ENCODE results near the gene ATXN3. TPM values are rescaled to one million over a fixed set of nuclear protein-coding genes. Genes with fewer than 3 reads are reported as not detected.

ATXN3 gene
- total RNA-seq, 1 donor from 2014 or later: 24.2 TPM

GRCh38 chr14:92122761-92123160 is 16.4 kb upstream of the ATXN3 start:
- H2AFZ ChIP-seq (ENCODE audit: low read depth, low read length): no peak overlapping the region

GRCh38 chr14:92122351-92122677 is 15.9 kb upstream of the ATXN3 start:
- Histone ChIP-seq H3K4me1 (ENCODE audit: insufficient read depth, low read length) (peaks cover 6% of the 10 kb centered on the region), H3K27me3 (ENCODE audit: insufficient read depth, low read length) (no peaks in the 10 kb centered on the region), H3K27ac (ENCODE audit: low read depth, low read length) (peak overlapping the region; percentile 94), H3K9me3 (ENCODE audit: insufficient read depth, low read depth, low read length) (no peaks in the 10 kb centered on the region), H4K20me1 (ENCODE audit: insufficient read depth, low read length) (no peaks in the 10 kb centered on the region), H3K36me3 (ENCODE audit: insufficient read depth, low read length) (peaks cover 3% of the 10 kb centered on the region), H2AFZ (ENCODE audit: low read depth, low read length) (peak overlapping the region; percentile 94), H3K9ac (ENCODE audit: low read length) (peak overlapping the region; percentile 97), H3K79me2 (ENCODE audit: insufficient read depth, low read length) (peaks cover 46% of the 10 kb centered on the region), H3K4me2 (ENCODE audit: low read length) (peak overlapping the region; percentile 95), H3K4me3 (ENCODE audit: insufficient read depth, low read depth, low read length) (peak overlapping the region; percentile 94)
- Mint-ChIP-seq H3K36me3 (ENCODE audit: low read depth, unreplicated experiment) (peaks cover 3% of the 10 kb centered on the region), H3K4me1 (ENCODE audit: low read depth, unreplicated experiment) (peaks cover 18% of the 10 kb centered on the region), H3K27me3 (ENCODE audit: low read depth, unreplicated experiment) (no peaks in the 10 kb centered on the region), H3K27ac (ENCODE audit: unreplicated experiment) (peak overlapping the region; percentile 100), H3K4me3 (ENCODE audit: unreplicated experiment) (peak overlapping the region; percentile 96), H3K9me3 (ENCODE audit: unreplicated experiment) (no peaks in the 10 kb centered on the region)
- peak; percentile 31 for DNase-seq (ENCODE audit: low read depth)
- no peak for TF ChIP-seq EZH2 (IDR thresholded peaks at IDR 0.05; ENCODE audit: insufficient read depth, low read length)
- TF ChIP-seq, protein P1, sequence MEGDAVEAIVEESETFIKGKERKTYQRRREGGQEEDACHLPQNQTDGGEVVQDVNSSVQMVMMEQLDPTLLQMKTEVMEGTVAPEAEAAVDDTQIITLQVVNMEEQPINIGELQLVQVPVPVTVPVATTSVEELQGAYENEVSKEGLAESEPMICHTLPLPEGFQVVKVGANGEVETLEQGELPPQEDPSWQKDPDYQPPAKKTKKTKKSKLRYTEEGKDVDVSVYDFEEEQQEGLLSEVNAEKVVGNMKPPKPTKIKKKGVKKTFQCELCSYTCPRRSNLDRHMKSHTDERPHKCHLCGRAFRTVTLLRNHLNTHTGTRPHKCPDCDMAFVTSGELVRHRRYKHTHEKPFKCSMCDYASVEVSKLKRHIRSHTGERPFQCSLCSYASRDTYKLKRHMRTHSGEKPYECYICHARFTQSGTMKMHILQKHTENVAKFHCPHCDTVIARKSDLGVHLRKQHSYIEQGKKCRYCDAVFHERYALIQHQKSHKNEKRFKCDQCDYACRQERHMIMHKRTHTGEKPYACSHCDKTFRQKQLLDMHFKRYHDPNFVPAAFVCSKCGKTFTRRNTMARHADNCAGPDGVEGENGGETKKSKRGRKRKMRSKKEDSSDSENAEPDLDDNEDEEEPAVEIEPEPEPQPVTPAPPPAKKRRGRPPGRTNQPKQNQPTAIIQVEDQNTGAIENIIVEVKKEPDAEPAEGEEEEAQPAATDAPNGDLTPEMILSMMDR (IDR thresholded peaks at IDR 0.05; ENCODE audit: insufficient read depth, low read depth, low read length): no peak
- FAIRE-seq: no peak

More at GRCh38 chr14:92122761-92123160, 16.4 kb upstream of the ATXN3 start:
- peak overlapping the region; percentile 94 for H3K4me3 ChIP-seq (ENCODE audit: insufficient read depth, low read depth, low read length)
- peaks cover 6% of the 10 kb centered on the region for H3K4me1 ChIP-seq (ENCODE audit: insufficient read depth, low read length)
- Mint-ChIP-seq H3K27ac (ENCODE audit: unreplicated experiment) (peak overlapping the region; percentile 100), H3K36me3 (ENCODE audit: low read depth, unreplicated experiment) (peaks cover 3% of the 10 kb centered on the region), H3K4me3 (ENCODE audit: unreplicated experiment) (peak overlapping the region; percentile 96), H3K4me1 (ENCODE audit: low read depth, unreplicated experiment) (peaks cover 18% of the 10 kb centered on the region), H3K9me3 (ENCODE audit: unreplicated experiment) (no peaks in the 10 kb centered on the region), H3K27me3 (ENCODE audit: low read depth, unreplicated experiment) (no peaks in the 10 kb centered on the region)
- H3K9ac ChIP-seq (ENCODE audit: low read length): peak overlapping the region; percentile 97
- FAIRE-seq: no peak
- H3K27me3 ChIP-seq (ENCODE audit: insufficient read depth, low read length): no peaks in the 10 kb centered on the region
- peaks cover 3% of the 10 kb centered on the region for H3K36me3 ChIP-seq (ENCODE audit: insufficient read depth, low read length)
- no peaks in the 10 kb centered on the region for H3K9me3 ChIP-seq (ENCODE audit: insufficient read depth, low read depth, low read length)
- TF ChIP-seq EZH2 (IDR thresholded peaks at IDR 0.05; ENCODE audit: insufficient read depth, low read length): no peak
- TF ChIP-seq, protein P1 (IDR thresholded peaks at IDR 0.05; ENCODE audit: insufficient read depth, low read depth, low read length): no peak
- H4K20me1 ChIP-seq (ENCODE audit: insufficient read depth, low read length): no peaks in the 10 kb centered on the region
- H3K4me2 ChIP-seq (ENCODE audit: low read length): peak overlapping the region; percentile 95
- DNase-seq (ENCODE audit: low read depth): no peak
- H3K79me2 ChIP-seq (ENCODE audit: insufficient read depth, low read length): peaks cover 46% of the 10 kb centered on the region
- H3K27ac ChIP-seq (ENCODE audit: low read depth, low read length): peak overlapping the region; percentile 94

- H3K79me2 ChIP-seq (ENCODE audit: insufficient read depth, low read length): peaks cover 46% of the 10 kb centered on the region
Observed at GRCh38 chr14:92121670-92122350, 15.4 kb upstream of the ATXN3 start, which contains the start of the genes CPSF2 and NDUFB1. Gene CPSF2, plus strand, starts transcription at chr14:92121969. Its CDS starts 9,016 bp downstream, at chr14:92130985. Gene NDUFB1, minus strand, starts transcription at chr14:92121706. Its CDS starts 4,069 bp downstream, at chr14:92117637.

More at GRCh38 chr14:92121670-92122350, 15.4 kb upstream of the ATXN3 start, which contains the start of the genes CPSF2 and NDUFB1:
- H3K36me3 Mint-ChIP-seq (ENCODE audit: low read depth, unreplicated experiment): peaks cover 3% of the 10 kb centered on the region
- Histone ChIP-seq H3K36me3 (ENCODE audit: insufficient read depth, low read length) (peaks cover 3% of the 10 kb centered on the region), H2AFZ (ENCODE audit: low read depth, low read length) (peak within 1 kb of the TSS; percentile 94), H3K9me3 (ENCODE audit: insufficient read depth, low read depth, low read length) (no peaks in the 10 kb centered on the region), H3K4me3 (ENCODE audit: insufficient read depth, low read depth, low read length) (peak within 1 kb of the TSS; percentile 94), H3K27ac (ENCODE audit: low read depth, low read length) (peak within 1 kb of the TSS; percentile 94), H4K20me1 (ENCODE audit: insufficient read depth, low read length) (no peaks in the 10 kb centered on the region), H3K4me1 (ENCODE audit: insufficient read depth, low read length) (peaks cover 6% of the 10 kb centered on the region), H3K27me3 (ENCODE audit: insufficient read depth, low read length) (no peaks in the 10 kb centered on the region), H3K4me2 (ENCODE audit: low read length) (peak within 1 kb of the TSS; percentile 95), H3K9ac (ENCODE audit: low read length) (peak within 1 kb of the TSS; percentile 97)
- peak within 1 kb of the TSS; percentile 100 for H3K27ac Mint-ChIP-seq (ENCODE audit: unreplicated experiment)
- DNase-seq (ENCODE audit: low read depth) (peak; percentile 65), FAIRE-seq (no peak)
- H3K4me3 Mint-ChIP-seq (ENCODE audit: unreplicated experiment): peak within 1 kb of the TSS; percentile 96
- H3K9me3 Mint-ChIP-seq (ENCODE audit: unreplicated experiment): no peaks in the 10 kb centered on the region
- H3K27me3 Mint-ChIP-seq (ENCODE audit: low read depth, unreplicated experiment): no peaks in the 10 kb centered on the region
- peaks cover 18% of the 10 kb centered on the region for H3K4me1 Mint-ChIP-seq (ENCODE audit: low read depth, unreplicated experiment)
- TF ChIP-seq, protein P1 (IDR thresholded peaks at IDR 0.05; ENCODE audit: insufficient read depth, low read depth, low read length): no peak
- no peak for TF ChIP-seq EZH2 (IDR thresholded peaks at IDR 0.05; ENCODE audit: insufficient read depth, low read length)
